HAP-1 (cell line): ENCODE data around the gene FUCA2.
"Not testable (repeated sequence)": the region's sequence is repeated elsewhere in the genome, so short reads cannot be mapped to it uniquely, and the experiment has no call there.

Experiments
- DNase-seq, 2 experiments: peaks; one replicate each; pipeline ENCODE4 v3.0.0-alpha.2; 2016 to 2020; ENCODE audit warnings: low spot score in 2 of 2
- H3K27me3 ChIP-seq: fragments of 250-450 bp; sonication (Bioruptor Pico); 2 replicates; pipeline ENCODE4 v1.5.1; 2020; ENCODE audit warnings: low read depth, mild to moderate bottlenecking, moderate library complexity
- H3K36me3 ChIP-seq: fragments of 250-450 bp; sonication (Bioruptor Pico); replicated peaks from 2 replicates; pipeline ENCODE4 v1.5.1; 2020; ENCODE audit warnings: mild to moderate bottlenecking
- H3K4me1 ChIP-seq: fragments of 250-450 bp; sonication (Bioruptor Pico); 2 replicates; pipeline ENCODE4 v1.5.1; 2020; ENCODE audit warnings: mild to moderate bottlenecking
- H3K4me3 ChIP-seq: fragments of 250-450 bp; sonication (Bioruptor Pico); 2 replicates; pipeline ENCODE4 v1.5.1; 2020; ENCODE audit warnings: mild to moderate bottlenecking, moderate library complexity
- H3K9me3 ChIP-seq: fragments of 250-450 bp; sonication (Bioruptor Pico); 2 replicates; pipeline ENCODE4 v1.5.1; 2020; ENCODE audit warnings: mild to moderate bottlenecking, moderate library complexity
- in situ Hi-C: fragments of 300-500 bp; cut with MboI; formaldehyde crosslinking; loops from 3 replicates; pipeline ENCODE4 v1.14.3; 2020; ENCODE audit warnings: low sequenced_read_pairs, inconsistent platforms, mixed read lengths

FUCA2 gene

GRCh38 chr6:143505111-143505510 lies 6.4 kb downstream of the FUCA2 start:
- Histone ChIP-seq H3K4me1 (peaks cover 6% of the 10 kb centered on the region; the same call in 1 of the 2 replicates), H3K4me3 (no peak overlapping the region), H3K9me3 (no peaks in the 10 kb centered on the region), H3K27me3 (no peaks in the 10 kb centered on the region), H3K36me3 (peaks cover 14% of the 10 kb centered on the region; the same call in 1 of the 2 replicates)
- in situ Hi-C loops: no loop called here
- no peak for DNase-seq

GRCh38 chr6:143504369-143504768 lies 7.2 kb downstream of the FUCA2 start:
- H3K4me3 ChIP-seq: no peak overlapping the region
- H3K36me3 ChIP-seq: peaks cover 14% of the 10 kb centered on the region; the same call in 1 of the 2 replicates

GRCh38 chr6:143501851-143502250 lies 9.7 kb downstream of the FUCA2 start:
- Histone ChIP-seq H3K4me3 (no peak overlapping the region), H3K27me3 (no peaks in the 10 kb centered on the region), H3K36me3 (peaks cover 11% of the 10 kb centered on the region; the same call in 1 of the 2 replicates), H3K4me1 (no peaks in the 10 kb centered on the region), H3K9me3 (no peaks in the 10 kb centered on the region)
- DNase-seq: no peak
- in situ Hi-C loops: no loop called here

More at GRCh38 chr6:143504369-143504768, 7.2 kb downstream of the FUCA2 start:
- Histone ChIP-seq H3K9me3 (no peaks in the 10 kb centered on the region), H3K4me1 (no peaks in the 10 kb centered on the region; the same call in 1 of the 2 replicates), H3K27me3 (no peaks in the 10 kb centered on the region)
- DNase-seq: no peak
- in situ Hi-C loops: no loop called here

GRCh38 chr6:143498428-143498827 lies 13.1 kb downstream of the FUCA2 start:
- Histone ChIP-seq H3K4me3 (no peak overlapping the region), H3K9me3 (no peaks in the 10 kb centered on the region), H3K36me3 (peaks cover 16% of the 10 kb centered on the region; the same call in 1 of the 2 replicates), H3K4me1 (no peaks in the 10 kb centered on the region), H3K27me3 (no peaks in the 10 kb centered on the region)
- no peak for DNase-seq
- in situ Hi-C loops: no loop called here

GRCh38 chr6:143496974-143497373 lies 14.5 kb downstream of the FUCA2 start:
- DNase-seq: no peak
- peaks cover 14% of the 10 kb centered on the region; the same call in 1 of the 2 replicates for H3K36me3 ChIP-seq
- no peaks in the 10 kb centered on the region for H3K27me3 ChIP-seq
- H3K4me3 ChIP-seq: no peak overlapping the region
- in situ Hi-C loops: no loop called here
- H3K9me3 ChIP-seq: no peaks in the 10 kb centered on the region
- H3K4me1 ChIP-seq: no peaks in the 10 kb centered on the region

- Histone ChIP-seq H3K36me3 (peaks cover 5% of the 10 kb centered on the region; the same call in 1 of the 2 replicates), H3K27me3 (no peaks in the 10 kb centered on the region), H3K4me3 (no peak overlapping the region), H3K4me1 (no peaks in the 10 kb centered on the region), H3K9me3 (no peaks in the 10 kb centered on the region)
- no peak for DNase-seq
- in situ Hi-C loops: no loop called here
Observed at GRCh38 chr6:143490775-143491174, 20.7 kb downstream of the FUCA2 start.

GRCh38 chr6:143490244-143490643 lies 21.3 kb downstream of the FUCA2 start:
- in situ Hi-C loops: no loop called here
- H3K27me3 ChIP-seq: no peaks in the 10 kb centered on the region

GRCh38 chr6:143486752-143487151 lies 24.8 kb downstream of the FUCA2 start:
- H3K4me1 ChIP-seq: peaks cover 5% of the 10 kb centered on the region
- H3K9me3 ChIP-seq: no peaks in the 10 kb centered on the region
- no peaks in the 10 kb centered on the region for H3K27me3 ChIP-seq
- no peak for DNase-seq
- no peaks in the 10 kb centered on the region for H3K36me3 ChIP-seq
- in situ Hi-C loops: no loop called here
- no peak overlapping the region for H3K4me3 ChIP-seq

More at GRCh38 chr6:143490244-143490643, 21.3 kb downstream of the FUCA2 start:
- no peak for DNase-seq
- Histone ChIP-seq H3K4me1 (no peaks in the 10 kb centered on the region), H3K4me3 (no peak overlapping the region), H3K9me3 (no peaks in the 10 kb centered on the region), H3K36me3 (peaks cover 1% of the 10 kb centered on the region; the same call in 1 of the 2 replicates)

- DNase-seq: no peak
- in situ Hi-C loops: no loop called here
- Histone ChIP-seq H3K27me3 (no peaks in the 10 kb centered on the region), H3K36me3 (no peaks in the 10 kb centered on the region), H3K4me3 (no peak overlapping the region), H3K4me1 (peaks cover 5% of the 10 kb centered on the region), H3K9me3 (no peaks in the 10 kb centered on the region)
Observed at GRCh38 chr6:143485967-143486366, 25.6 kb downstream of the FUCA2 start.

- no peak for DNase-seq
- no peak overlapping the region for H3K4me3 ChIP-seq
Observed at GRCh38 chr6:143482593-143482992, 28.9 kb downstream of the FUCA2 start.

GRCh38 chr6:143478479-143479062 lies 32.9 kb downstream of the FUCA2 start:
- Histone ChIP-seq H3K9me3 (no peaks in the 10 kb centered on the region), H3K27me3 (no peaks in the 10 kb centered on the region), H3K4me1 (no peaks in the 10 kb centered on the region), H3K4me3 (no peak overlapping the region), H3K36me3 (no peaks in the 10 kb centered on the region; the same call in none of the 2 replicates)
- DNase-seq: no peak
- in situ Hi-C loops: no loop called here

More at GRCh38 chr6:143482593-143482992, 28.9 kb downstream of the FUCA2 start:
- no peaks in the 10 kb centered on the region for H3K27me3 ChIP-seq
- peaks cover 5% of the 10 kb centered on the region for H3K4me1 ChIP-seq
- H3K36me3 ChIP-seq: no peaks in the 10 kb centered on the region; the same call in 1 of the 2 replicates
- in situ Hi-C loops: no loop called here
- H3K9me3 ChIP-seq: no peaks in the 10 kb centered on the region

GRCh38 chr6:143476545-143476944 lies 35.0 kb downstream of the FUCA2 start:
- Histone ChIP-seq H3K9me3 (no peaks in the 10 kb centered on the region), H3K4me3 (no peak overlapping the region), H3K4me1 (no peaks in the 10 kb centered on the region), H3K36me3 (peaks cover 10% of the 10 kb centered on the region), H3K27me3 (no peaks in the 10 kb centered on the region)
- in situ Hi-C loops: no loop called here
- no peak for DNase-seq

- no peak for DNase-seq
- H3K9me3 ChIP-seq: no peaks in the 10 kb centered on the region
- no peaks in the 10 kb centered on the region for H3K27me3 ChIP-seq
- H3K36me3 ChIP-seq: peaks cover 13% of the 10 kb centered on the region
- in situ Hi-C loops: no loop called here
- H3K4me3 ChIP-seq: no peak overlapping the region
- no peaks in the 10 kb centered on the region for H3K4me1 ChIP-seq
Observed at GRCh38 chr6:143471822-143472221, 39.7 kb downstream of the FUCA2 start.

GRCh38 chr6:143468823-143469222 lies 42.7 kb downstream of the FUCA2 start:
- H3K4me1 ChIP-seq, H3K9me3 ChIP-seq, H3K27me3 ChIP-seq, H3K4me3 ChIP-seq, in situ Hi-C loops, DNase-seq: not testable (repeated sequence)
- peaks cover 13% of the 10 kb centered on the region for H3K36me3 ChIP-seq
